ENCODE results near the gene IFT88.

DNA sequence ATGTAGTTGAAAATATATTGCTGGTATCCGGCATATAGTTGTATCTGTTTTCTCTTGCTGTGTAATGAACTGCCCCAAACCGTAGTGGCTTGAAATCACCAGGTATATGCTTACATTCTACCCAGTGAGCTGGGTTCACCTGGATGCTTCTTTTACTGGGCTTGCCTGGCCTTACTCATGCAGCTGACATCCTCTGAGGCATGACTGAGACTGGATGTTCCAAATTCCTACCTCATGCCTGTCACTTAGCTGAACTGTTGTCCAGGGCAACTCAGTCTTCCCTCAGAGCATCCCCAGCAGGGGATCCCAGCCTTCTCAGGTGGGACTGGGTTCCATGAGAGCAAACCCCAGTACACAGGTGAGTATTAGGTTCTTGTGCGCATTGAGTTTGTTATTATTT lies 66.8 kb downstream of the IFT88 start:
- TF ChIP-seq RAD21 (IDR thresholded peaks at IDR 0.05): no peak
- TF ChIP-seq, protein P1, sequence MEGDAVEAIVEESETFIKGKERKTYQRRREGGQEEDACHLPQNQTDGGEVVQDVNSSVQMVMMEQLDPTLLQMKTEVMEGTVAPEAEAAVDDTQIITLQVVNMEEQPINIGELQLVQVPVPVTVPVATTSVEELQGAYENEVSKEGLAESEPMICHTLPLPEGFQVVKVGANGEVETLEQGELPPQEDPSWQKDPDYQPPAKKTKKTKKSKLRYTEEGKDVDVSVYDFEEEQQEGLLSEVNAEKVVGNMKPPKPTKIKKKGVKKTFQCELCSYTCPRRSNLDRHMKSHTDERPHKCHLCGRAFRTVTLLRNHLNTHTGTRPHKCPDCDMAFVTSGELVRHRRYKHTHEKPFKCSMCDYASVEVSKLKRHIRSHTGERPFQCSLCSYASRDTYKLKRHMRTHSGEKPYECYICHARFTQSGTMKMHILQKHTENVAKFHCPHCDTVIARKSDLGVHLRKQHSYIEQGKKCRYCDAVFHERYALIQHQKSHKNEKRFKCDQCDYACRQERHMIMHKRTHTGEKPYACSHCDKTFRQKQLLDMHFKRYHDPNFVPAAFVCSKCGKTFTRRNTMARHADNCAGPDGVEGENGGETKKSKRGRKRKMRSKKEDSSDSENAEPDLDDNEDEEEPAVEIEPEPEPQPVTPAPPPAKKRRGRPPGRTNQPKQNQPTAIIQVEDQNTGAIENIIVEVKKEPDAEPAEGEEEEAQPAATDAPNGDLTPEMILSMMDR (IDR thresholded peaks at IDR 0.05; ENCODE audit: low read depth, low read length, missing input control): no peak
- TF ChIP-seq, protein P2, sequence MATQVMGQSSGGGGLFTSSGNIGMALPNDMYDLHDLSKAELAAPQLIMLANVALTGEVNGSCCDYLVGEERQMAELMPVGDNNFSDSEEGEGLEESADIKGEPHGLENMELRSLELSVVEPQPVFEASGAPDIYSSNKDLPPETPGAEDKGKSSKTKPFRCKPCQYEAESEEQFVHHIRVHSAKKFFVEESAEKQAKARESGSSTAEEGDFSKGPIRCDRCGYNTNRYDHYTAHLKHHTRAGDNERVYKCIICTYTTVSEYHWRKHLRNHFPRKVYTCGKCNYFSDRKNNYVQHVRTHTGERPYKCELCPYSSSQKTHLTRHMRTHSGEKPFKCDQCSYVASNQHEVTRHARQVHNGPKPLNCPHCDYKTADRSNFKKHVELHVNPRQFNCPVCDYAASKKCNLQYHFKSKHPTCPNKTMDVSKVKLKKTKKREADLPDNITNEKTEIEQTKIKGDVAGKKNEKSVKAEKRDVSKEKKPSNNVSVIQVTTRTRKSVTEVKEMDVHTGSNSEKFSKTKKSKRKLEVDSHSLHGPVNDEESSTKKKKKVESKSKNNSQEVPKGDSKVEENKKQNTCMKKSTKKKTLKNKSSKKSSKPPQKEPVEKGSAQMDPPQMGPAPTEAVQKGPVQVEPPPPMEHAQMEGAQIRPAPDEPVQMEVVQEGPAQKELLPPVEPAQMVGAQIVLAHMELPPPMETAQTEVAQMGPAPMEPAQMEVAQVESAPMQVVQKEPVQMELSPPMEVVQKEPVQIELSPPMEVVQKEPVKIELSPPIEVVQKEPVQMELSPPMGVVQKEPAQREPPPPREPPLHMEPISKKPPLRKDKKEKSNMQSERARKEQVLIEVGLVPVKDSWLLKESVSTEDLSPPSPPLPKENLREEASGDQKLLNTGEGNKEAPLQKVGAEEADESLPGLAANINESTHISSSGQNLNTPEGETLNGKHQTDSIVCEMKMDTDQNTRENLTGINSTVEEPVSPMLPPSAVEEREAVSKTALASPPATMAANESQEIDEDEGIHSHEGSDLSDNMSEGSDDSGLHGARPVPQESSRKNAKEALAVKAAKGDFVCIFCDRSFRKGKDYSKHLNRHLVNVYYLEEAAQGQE (IDR thresholded peaks at IDR 0.05): no peak
- TF ChIP-seq EGR1 (IDR thresholded peaks at IDR 0.05; ENCODE audit: low read depth in 2 of 2): no peak
- TF ChIP-seq TAF1 (conservative IDR thresholded peaks at IDR 0.05): no peak
- TF ChIP-seq GABPA (IDR thresholded peaks at IDR 0.05 in 1 of 2, conservative IDR thresholded peaks at IDR 0.05 in 1 of 2): no peak

Data from liver (tissue), 3 donors.